ENCODE results near the gene ARID1B. TPM values are rescaled to one million over a fixed set of nuclear protein-coding genes. Genes with fewer than 3 reads are reported as not detected.

The ARID1B gene
- total and polyA plus RNA-seq, 2 of the 4 experiments (the other 2 are of a cell fraction) = 14.5 to 20.1 TPM

GRCh38 chr6:157047951-157048350 is 270.8 kb downstream of the ARID1B start:
- H3K4me3 ChIP-seq (ENCODE audit: insufficient read depth, low read depth, low read length) = no peak overlapping the region
- 0 out of 2 replicates have a peak, but pooled peaks cover 4% of the 10 kb centered on the region for H4K20me1 ChIP-seq (ENCODE audit: insufficient read depth, low read length)
- H2AK5ac ChIP-seq (ENCODE audit: low read depth, low read length) = no peak overlapping the region
- H3K9me1 ChIP-seq (ENCODE audit: insufficient read depth, low read length) = peaks cover 13% of the 10 kb centered on the region
- no peak overlapping the region for H2BK15ac ChIP-seq (ENCODE audit: low read depth, low read length)
- no peaks in the 10 kb centered on the region for H3K9me3 ChIP-seq (ENCODE audit: control insufficient read depth, insufficient read depth, low read length)
- dilution Hi-C loops (cut with HindIII; ENCODE audit: low sequenced_read_pairs, unreplicated experiment) = no loop called here
- H2AFZ ChIP-seq (replicated peaks; ENCODE audit: low read length, poor library complexity) = no peak overlapping the region
- peaks cover 29 to 50% of the 10 kb centered on the region in 2 experiments for H3K79me1 ChIP-seq (ENCODE audit: low read depth in 1 of 2, low read length in 2 of 2)
- WGBS, 2 experiments (ENCODE audit: extremely low coverage in 2 of 2, insufficient read length in 1 of 2) = no CpG with 5 or more reads among the region's 2 CpGs
- in situ Hi-C loops (cut with MboI; ENCODE audit: low sequenced_read_pairs) = loop anchor here (25.0 kb wide), 1 partner anchor 1711 kb away; no protein-coding TSS in a partner anchor
- no peak overlapping the region for H3K9ac ChIP-seq (ENCODE audit: low read depth, low read length)
- POLR2A ChIA-PET (ENCODE audit: unreplicated experiment) = no interaction called here
- 0 out of 4 replicates have a peak overlapping the region, but pooled peaks of 1 of the 2 experiments have one; percentile 19 for H4K8ac ChIP-seq (ENCODE audit: low read depth in 2 of 2, low read length in 2 of 2)
- TF ChIP-seq RAD21 (IDR thresholded peaks at IDR 0.05; ENCODE audit: low read length) (no peak), MXI1 (IDR thresholded peaks at IDR 0.05; ENCODE audit: borderline replicate concordance, low read depth, low read length) (no peak), MAZ (IDR thresholded peaks at IDR 0.05; ENCODE audit: borderline replicate concordance, low read depth, low read length) (no peak), RFX5 (IDR thresholded peaks at IDR 0.05; ENCODE audit: low read depth, low read length) (no peak), MAFK (IDR thresholded peaks at IDR 0.05; ENCODE audit: low read depth, low read length) (no peak), NFE2L2 (IDR thresholded peaks at IDR 0.05; ENCODE audit: low read depth, low read length) (no peak), CEBPB (IDR thresholded peaks at IDR 0.05; ENCODE audit: low read depth, low read length) (no peak), POLR2A (IDR thresholded peaks at IDR 0.05; ENCODE audit: low read depth, low read length) (no peak), ELK1 (IDR thresholded peaks at IDR 0.05; ENCODE audit: borderline replicate concordance, low read depth, low read length) (no peak), CHD1 (IDR thresholded peaks at IDR 0.05; ENCODE audit: low read depth, low read length) (no peak)
- TF ChIP-seq, protein P1, sequence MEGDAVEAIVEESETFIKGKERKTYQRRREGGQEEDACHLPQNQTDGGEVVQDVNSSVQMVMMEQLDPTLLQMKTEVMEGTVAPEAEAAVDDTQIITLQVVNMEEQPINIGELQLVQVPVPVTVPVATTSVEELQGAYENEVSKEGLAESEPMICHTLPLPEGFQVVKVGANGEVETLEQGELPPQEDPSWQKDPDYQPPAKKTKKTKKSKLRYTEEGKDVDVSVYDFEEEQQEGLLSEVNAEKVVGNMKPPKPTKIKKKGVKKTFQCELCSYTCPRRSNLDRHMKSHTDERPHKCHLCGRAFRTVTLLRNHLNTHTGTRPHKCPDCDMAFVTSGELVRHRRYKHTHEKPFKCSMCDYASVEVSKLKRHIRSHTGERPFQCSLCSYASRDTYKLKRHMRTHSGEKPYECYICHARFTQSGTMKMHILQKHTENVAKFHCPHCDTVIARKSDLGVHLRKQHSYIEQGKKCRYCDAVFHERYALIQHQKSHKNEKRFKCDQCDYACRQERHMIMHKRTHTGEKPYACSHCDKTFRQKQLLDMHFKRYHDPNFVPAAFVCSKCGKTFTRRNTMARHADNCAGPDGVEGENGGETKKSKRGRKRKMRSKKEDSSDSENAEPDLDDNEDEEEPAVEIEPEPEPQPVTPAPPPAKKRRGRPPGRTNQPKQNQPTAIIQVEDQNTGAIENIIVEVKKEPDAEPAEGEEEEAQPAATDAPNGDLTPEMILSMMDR (conservative IDR thresholded peaks at IDR 0.05; ENCODE audit: low read depth, low read length) = no peak
- TF ChIP-seq, protein P2, sequence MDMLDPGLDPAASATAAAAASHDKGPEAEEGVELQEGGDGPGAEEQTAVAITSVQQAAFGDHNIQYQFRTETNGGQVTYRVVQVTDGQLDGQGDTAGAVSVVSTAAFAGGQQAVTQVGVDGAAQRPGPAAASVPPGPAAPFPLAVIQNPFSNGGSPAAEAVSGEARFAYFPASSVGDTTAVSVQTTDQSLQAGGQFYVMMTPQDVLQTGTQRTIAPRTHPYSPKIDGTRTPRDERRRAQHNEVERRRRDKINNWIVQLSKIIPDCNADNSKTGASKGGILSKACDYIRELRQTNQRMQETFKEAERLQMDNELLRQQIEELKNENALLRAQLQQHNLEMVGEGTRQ (IDR thresholded peaks at IDR 0.05; ENCODE audit: low read depth, low read length) = no peak
- H4K5ac ChIP-seq (ENCODE audit: low read depth, low read length) = no peak overlapping the region
- no peak overlapping the region for H2BK20ac ChIP-seq (ENCODE audit: low read depth, low read length)
- no peak overlapping the region for H2BK5ac ChIP-seq (ENCODE audit: low read depth, low read length, poor library complexity, severe bottlenecking)
- no peak overlapping the region for H2AK9ac ChIP-seq (replicated peaks; ENCODE audit: low read depth, low read length, poor library complexity)
- H3K4ac ChIP-seq (ENCODE audit: low read depth, low read length) = no peak overlapping the region
- peak; percentile 33 for DNase-seq
- H3K4me1 ChIP-seq (ENCODE audit: control insufficient read depth, insufficient read depth, low read length) = peaks cover 8% of the 10 kb centered on the region
- no peak overlapping the region for H3K27ac ChIP-seq (ENCODE audit: insufficient read depth, low read length)
- H3K18ac ChIP-seq (ENCODE audit: low read depth, low read length) = no peak overlapping the region
- no peaks in the 10 kb centered on the region for H3K27me3 ChIP-seq (ENCODE audit: control insufficient read depth, insufficient read depth, low read length)
- ATAC-seq (ENCODE audit: low read depth) = no peak
- no TSS peak for BruUV-seq (replicated peaks)
- no peak overlapping the region for H3K56ac ChIP-seq (ENCODE audit: extremely low read depth, insufficient read depth, low read length)
- CTCF ChIA-PET = no interaction called here
- no peaks in the 10 kb centered on the region for H3K36me3 ChIP-seq (ENCODE audit: control insufficient read depth, insufficient read depth, low read length)
- no peak overlapping the region for H3K14ac ChIP-seq (replicated peaks; ENCODE audit: low read depth, low read length)
- H2BK120ac ChIP-seq (ENCODE audit: low read depth, low read length) = no peak overlapping the region
- intact Hi-C loops (cut with micrococcal nuclease) = loop anchor here (5.0 kb wide), 1 partner anchor 44 kb away; no protein-coding TSS in a partner anchor
- H3K4me2 ChIP-seq (ENCODE audit: low read depth, low read length) = no peak overlapping the region
- H3K23ac ChIP-seq (ENCODE audit: low read depth, low read length) = 0 out of 2 replicates have a peak overlapping the region, but pooled peaks have one; percentile 34
- no peak overlapping the region for H4K91ac ChIP-seq (ENCODE audit: insufficient read depth, low read depth, low read length)

All from IMR-90 (cell line).